HG03045 (cell line): ENCODE results near the gene SCYL2.
"Not testable (repeated sequence)": the region's sequence is repeated elsewhere in the genome, so short reads cannot be mapped to it uniquely, and the experiment has no call there.

Experiments
- ATAC-seq: cut with Tn5 transposase; IDR thresholded peaks from one replicate; pipeline ENCODE4 v1.9.1; 2021; ENCODE audit warnings: mild to moderate bottlenecking, moderate library complexity; ENCODE audit not compliant: unreplicated experiment

SCYL2 gene

DNA sequence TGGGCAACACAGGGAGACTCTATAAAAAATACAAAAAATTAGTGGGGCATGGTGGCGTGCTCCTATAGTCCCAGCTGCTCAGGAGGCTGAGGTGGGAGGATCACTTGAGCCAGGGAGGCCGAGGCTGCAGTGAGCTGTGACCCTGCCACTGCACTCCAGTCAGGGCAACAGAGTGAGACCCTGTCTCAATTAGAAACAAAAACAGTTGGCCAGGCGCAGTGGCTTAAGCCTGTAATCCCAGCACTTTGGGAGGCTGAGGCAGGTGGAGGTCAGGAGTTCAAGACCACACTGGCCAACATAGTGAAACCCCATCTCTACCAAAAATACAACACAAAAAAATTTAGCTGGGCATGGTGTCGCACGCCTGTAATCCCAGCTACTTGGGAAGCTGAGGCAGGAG lies 1.9 kb upstream of the SCYL2 start:
- ATAC-seq: not testable (repeated sequence)

DNA sequence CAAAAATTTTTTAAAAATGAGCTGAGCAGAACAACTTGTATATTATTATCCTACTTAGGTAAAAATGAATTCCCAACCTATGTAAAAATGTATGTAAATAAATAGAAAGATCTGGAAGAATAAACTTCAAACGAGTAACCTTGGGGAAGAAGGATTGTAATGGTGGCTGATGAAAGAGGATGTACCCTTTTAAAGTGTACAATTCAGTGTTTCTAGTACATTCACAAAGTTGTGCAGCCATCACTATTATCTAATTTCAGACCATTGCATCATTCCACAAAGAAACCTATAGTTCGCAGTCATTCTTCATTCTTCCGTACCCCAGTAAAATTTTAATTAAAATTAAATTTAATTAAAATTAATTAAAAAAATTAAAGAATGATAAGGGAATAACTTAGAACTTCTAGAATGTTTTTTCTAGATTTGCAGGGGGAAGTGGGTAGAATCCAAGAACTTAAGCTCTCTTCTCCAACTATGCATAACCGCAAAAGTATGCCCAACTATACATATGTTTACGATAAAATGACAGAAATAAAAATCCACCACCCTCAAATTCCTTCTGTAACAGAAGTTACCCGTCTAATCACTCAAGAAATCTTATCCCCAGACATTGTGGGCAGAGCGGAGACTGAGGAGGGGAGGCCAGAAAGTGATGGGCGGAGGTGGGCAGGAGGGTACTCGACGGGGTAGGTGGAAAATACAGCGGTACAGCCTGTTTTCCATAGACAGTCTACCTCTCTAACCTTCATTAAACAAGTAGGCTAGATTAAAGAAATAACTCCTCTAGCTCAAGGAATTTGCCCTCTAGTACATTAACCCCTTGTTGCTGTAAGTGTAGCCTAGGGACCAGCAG lies 1.0 kb upstream of the SCYL2 start:
- ATAC-seq: no peak

DNA sequence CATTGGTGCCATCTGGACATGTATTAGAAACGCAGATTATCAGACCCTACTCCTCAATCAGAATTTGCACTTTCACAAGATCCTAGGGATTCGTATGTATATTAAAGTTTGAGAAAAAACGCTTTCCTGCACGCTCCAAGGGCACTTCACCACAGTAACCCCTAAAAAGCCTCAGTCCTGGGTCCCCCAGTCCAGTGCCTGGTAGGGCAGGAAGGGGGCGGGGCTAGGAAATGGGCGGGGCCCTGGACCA lies 467 bp upstream of the SCYL2 start:
- ATAC-seq: peak; percentile 82

DNA sequence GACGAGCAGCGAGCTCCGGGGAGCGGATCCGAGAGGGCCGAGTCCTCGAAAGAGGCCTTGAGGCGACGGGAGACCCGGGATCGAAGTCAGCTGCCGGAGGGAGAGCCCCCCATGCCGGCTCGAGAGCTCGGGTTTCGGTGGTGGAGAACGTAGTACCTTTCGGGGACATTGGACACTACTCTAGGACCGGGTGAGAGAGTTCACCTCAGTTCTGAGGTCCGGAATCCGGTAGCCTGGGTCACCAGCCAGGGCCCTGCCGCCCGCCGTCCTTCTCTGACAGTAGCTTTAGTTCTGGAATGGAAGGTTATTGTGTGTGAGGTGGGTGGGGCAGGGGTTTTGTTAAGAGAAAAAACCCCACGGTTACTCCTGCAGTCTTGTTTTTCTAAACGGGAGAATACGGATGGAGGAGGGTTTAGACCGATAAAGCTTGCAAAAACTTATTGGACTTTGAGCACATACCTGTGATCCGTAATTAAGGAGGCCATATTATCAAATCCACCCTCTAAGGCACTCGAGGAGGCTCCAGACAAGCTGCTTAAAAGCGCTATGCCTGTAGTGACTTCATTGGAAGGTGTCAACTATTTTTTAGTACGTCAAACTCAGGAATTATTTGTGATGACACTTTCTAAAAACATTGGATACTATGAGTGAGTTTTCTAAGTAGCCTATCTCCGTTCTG lies 765 bp downstream of the SCYL2 start:
- ATAC-seq: peak; percentile 26

DNA sequence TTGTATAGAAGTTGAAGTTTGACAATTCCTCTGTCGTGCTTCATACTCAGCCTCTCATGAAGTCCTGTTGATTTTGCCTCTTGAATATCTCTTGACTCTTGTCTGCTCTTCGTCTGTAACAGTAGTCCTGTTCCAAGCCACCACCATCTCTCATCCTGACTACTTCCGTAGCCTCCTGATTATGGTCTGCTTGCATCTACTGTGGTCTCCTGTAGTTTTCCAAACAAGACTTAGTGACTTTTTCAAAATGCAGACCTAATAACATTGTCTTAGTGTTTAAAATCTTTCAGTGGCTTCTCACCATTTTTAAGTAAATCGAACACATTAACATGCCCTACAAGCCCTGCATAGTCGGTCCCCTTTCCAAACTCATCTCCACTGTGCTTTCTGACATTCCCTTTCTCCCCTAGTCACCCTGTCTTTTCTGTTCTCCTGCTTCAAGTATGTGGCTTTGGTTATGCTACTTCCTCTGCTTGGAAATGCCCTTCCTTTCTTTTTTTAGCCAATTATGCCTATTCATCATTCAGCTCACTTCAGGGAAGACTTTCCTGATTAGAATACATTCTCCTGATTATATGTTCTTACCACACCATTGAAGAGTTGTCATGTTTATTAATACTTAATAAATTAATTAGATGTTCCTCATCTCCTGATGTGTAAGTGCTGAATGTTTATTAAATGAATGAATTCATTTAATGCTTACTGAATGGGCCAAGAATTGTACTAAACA lies 2.0 kb downstream of the SCYL2 start:
- ATAC-seq: no peak

DNA sequence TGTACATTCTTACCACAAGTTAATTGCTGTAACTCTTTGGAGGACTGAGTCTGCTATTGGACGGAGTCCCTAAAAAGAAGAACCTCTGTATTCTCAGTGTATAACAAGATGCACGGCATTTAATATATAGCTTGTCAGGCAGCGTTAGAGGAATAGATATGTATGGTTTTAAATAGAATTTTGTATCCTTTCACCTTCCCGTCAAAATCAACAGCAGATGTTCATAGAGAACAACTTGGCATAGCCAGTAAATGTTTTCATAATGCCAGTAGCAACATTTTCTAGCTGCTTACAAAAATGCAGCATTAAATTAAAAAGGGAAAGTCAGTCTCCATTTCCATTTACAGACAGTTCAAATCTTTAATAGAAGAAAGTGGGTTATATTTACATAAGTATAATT lies 6.8 kb downstream of the SCYL2 start:
- ATAC-seq: no peak

DNA sequence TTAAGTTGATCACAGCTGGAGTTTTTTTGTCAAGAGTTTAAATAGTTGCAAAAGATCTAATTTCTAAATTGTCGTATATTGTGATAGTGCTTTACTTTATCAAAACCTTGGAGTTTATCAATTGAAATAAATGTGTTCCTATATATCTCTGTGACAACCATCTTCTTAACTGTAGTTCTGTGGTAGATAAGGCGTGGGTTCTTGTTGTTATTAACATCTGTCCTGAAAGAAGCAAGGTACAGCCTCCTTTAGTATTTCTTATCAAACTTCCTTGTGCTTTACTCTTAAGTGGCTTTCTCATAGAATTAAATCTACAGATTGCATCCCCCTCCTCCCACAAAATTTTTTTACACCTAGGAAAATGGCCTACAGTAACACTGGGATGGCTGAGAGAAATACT lies 7.3 kb downstream of the SCYL2 start:
- no peak for ATAC-seq

DNA sequence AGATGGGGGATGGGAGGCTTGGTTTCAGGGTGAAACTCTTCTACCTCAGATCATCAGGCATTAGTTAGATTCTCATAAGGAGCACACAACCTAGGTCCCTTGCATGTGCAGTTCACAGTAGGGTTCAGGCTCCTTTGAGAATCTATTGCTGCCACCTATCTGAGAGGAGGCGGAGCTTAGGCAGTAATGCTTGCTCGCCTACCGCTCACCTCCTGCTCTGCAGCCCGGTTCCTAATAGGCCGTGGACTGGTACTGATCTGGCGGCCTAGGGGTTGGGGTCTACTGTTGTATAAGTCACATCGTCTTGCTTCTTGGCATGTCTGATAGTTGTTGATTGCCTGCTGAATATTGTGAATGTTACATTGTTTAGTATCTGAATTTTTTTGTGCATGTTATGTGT lies 12.2 kb downstream of the SCYL2 start:
- no peak for ATAC-seq

DNA sequence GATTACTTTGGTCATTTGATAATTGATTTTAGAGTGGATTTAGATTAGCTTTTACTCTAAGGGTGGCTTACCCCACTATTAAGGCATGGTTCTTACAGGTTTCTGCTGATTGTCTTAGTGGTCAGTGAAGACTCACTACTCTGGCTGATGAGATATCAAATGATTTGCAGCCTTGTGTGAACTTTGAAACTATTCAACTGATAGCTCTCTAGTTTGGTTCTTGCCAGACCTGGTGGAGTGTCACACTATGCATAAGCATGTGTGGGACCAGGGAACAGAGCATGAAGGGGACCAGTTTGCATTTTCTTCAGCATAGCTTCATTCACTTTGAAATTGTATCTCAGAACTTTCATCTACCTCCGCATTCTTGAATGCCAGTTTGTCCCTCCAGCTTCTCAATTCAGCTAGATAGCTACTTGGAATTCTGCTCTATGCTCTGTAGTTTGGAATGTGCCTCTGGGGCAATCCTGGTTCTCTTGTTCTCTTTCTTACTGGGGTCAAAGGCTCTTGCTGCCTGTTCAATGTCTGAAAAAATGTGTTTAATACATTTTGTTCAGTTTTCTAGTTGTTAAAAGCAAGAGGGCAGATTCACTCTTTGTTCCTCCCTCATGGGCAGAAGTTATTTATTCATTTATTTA lies 12.7 kb downstream of the SCYL2 start:
- no peak for ATAC-seq

DNA sequence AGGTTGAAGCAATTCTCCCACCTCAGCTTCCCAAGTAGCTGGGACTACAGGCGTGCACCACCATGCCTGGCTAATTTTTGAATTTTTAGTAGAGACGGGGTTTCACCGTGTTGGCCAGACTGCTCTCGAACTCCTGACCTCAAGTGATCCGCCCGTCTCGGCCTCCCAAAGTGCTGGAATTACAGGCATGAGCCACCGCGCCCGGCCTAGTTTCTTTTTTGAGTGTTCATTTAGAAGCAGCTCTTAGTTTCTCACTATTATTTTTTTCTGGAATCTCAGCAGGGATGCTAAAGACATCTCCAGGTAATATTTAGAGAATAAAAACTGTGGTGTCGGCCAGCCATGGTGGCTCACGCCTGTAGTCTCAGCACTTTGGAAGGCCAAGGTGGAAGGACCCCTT lies 17.6 kb downstream of the SCYL2 start:
- not testable (repeated sequence) for ATAC-seq

DNA sequence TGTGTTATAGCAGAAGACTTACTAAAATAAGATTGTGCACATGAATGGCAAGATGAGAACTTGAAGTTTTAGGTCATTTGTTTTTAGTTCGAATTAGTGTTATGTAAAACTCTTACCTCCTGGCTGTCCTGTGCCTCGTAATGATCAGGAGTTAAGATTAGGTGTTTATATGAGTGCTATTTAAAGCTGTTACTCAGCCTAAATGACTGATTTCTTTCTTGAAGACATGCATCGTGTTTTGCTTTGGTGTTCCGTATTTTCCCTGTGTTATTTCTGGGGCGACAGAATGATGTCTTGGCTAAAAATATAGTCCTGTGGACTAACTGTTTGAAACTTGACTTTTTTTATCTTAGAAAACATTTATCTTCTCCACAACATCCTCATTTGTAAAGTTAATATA lies 22.1 kb downstream of the SCYL2 start:
- ATAC-seq: no peak

DNA sequence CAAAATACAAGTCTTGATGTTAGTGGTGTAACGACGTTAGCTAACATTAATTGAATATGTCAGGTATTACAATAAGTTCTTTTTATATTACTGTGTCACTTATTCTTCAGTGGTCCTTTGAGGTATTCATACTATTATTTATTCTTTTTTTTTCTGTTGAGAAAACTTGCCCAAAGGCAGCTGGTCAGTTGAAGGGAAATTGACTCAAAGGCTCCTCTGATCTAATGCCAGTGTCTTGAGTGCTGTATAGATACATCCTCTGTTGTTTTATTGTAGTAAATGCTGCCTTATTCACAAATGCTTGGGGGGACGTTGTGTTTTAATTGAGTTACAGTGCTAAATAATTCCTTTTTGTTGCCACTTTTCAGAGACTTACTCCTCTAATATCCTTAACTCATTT lies 23.0 kb downstream of the SCYL2 start:
- ATAC-seq: no peak

DNA sequence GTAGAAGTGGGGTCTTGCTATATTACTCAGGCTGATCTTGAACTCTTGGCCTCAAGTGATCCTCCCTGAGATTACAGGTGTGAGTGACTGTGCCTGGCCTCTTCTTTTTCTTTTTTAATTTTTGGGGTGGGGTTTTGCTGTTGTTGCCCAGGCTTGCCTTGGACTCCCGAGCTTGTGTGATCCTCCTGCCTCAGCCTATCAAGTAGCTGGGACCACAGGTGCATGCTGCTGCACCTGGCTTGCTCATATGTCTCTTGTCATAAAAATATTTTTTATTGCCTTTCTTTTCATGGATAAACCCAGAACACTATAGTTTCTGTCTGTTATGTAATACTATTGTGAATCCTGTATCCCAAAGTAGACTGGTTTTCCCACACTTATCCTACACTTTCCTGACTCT lies 26.0 kb downstream of the SCYL2 start:
- no peak for ATAC-seq

DNA sequence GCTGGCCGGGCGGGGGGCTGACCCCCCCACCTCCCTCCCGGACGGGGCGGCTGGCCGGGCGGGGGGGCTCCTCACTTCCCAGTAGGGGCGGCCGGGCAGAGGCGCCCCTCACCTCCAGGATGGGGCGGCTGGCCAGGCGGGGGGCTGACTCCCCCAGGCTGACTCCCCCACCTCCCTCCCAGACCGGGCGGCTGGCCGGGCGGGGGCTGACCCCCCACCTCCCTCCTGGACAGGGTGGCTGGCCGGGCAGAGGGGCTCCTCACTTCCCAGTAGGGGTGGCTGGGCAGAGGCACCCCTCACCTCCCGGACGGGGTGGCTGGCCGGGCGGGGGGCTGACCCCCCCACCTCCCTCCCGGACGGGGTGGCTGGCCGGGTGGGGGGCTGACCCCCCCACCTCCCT lies 27.4 kb downstream of the SCYL2 start:
- ATAC-seq: not testable (repeated sequence)

DNA sequence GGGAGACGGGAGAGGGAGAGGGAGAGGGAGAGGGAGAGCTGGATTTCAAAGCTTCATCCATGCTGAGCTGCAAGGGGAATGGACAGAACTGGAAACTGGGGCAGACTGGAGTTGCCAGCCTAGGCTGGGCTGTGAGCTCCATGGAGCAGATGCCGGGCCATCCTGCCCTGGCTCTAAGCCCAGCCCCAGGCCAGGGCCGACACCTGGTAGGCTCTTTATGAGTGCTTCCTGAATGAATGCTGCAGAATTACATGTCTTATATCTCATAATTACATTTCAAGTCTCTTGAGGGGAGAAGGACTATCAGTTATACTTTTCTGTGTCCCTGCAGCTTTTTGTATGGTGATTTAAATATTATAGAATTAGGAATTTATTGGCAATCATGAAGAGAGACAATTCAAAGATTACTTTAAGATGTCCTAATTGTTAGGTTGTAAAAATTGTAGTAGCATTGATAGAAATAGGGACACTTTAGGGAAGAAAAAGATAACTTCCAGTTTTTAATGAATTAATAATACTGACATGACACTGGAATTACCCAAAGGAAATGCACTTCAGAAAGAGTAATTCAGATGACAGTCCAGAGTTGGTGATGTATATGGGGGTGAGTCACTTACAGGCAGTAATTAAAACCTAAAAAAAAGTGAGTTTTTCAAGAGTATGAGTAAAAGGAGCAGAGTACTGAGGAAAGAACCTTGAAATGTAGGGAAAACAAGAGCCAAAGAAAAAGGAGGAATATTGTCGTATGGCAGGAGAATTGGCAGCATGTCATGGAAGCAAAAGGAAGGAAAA lies 29.0 kb downstream of the SCYL2 start:
- no peak for ATAC-seq

DNA sequence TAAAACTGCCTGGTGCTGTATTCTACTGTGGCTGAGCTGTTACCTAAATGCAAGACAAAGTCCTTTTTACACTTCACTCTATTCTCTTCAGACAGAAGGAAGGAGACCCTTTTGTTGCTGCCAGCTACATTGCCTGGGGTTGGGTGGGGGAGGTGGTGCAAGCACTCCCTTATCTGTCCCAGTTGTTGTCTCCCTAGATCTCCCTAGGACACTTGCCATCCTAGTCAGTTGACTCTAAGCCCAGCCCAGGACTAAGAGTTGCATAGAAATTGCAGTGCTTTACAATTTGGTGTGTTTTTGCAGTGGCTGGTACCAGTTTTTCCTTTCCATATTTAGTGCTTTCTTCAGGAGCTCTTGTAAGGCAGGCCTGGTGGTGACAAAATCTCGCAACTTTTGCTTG lies 35.1 kb downstream of the SCYL2 start:
- no peak for ATAC-seq

DNA sequence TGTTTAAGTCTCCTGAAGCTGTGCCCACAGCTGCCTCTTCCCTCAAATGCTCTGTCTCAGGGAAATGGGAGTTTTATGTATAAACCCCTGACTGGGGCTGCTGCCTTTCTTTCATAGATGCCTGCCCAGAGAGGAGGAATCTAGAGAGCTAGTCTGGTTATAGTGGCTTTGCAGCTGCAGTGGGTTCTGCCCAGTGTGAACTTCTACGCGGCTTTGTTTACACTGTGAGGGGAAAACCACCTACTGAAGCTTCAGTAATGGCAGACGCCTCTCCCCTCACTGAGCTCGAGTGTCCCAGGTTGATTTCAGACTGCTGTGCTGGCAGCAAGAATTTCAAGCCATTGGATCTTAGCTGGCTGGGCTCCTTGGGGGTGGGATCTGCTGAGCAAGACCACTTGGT lies 36.9 kb downstream of the SCYL2 start:
- ATAC-seq: no peak

DNA sequence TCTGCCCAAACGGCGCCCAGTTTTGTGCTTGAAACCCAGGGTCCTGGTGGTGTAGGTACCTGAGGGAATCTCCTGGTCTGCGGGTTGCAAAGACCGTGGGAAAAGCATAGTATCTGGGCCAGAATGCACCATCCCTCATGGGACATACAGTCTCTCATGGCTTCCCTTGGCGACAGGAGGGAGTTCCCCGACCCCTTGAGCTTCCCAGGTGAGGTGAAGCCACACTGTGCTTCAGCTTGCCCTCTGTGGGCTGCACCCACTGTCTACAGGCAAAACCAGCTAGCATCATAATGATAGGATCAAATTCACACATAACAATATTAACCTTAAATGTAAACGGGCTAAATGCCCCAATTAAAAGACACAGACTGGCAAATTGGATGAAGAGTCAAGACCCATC lies 37.4 kb downstream of the SCYL2 start:
- ATAC-seq: not testable (repeated sequence)

DNA sequence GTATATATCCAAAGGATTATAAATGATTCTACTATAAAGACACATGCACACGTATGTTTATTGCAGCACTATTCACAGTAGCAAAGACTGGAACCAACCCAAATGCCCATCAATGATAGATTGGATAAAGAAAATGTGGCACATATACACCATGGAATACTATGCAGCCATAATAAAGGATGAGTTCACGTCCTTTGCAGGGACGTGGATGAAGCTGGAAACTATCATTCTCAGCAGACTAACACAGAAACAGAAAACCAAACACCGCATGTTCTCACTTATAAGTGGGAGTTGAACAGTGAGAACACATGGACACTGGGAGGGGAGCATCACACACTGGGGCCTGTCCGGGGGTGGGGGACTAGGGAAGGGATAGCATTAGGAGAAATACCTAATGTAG lies 41.2 kb downstream of the SCYL2 start:
- ATAC-seq: not testable (repeated sequence)

DNA sequence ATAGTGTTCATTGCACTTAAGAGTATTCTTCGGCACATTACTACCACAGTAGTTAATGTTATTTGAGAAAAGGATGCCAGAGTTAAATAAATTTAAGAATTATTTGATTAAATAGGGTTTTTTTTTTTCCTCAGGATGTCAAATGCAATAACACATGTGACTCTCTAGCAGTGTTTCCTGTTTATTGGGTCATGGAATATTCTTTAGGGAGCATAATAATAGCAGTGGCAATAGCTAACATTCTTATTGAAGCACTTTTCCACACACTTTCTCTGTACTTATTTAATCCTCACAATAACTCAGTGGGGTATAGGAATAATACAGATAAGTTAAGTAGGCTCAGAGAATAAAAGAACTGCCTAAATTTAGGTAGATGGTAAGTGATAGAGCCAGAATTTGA lies 44.3 kb downstream of the SCYL2 start:
- no peak for ATAC-seq

DNA sequence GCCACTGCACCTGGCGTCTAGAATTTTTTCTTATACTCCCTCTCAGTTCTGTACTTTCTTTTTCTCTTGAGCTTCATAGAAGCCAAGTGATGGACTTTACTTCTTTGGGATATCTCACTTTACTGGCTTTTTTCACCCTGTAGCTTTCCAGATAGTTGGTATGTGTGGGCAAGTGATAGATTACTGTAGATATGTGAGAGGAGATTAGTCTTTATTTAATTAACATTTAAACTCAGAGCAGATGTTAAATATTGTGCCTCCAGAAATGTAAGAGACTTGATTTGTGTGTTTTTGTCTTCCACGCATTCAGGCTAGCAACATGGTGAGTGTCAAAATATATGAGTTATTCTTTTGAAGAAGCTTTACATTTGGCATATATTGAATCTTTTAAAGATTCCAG lies 50.4 kb downstream of the SCYL2 start:
- ATAC-seq: no peak
